Ishikawa (cell line): ENCODE data around the gene RASA1.

Experiments
- CEBPB ChIP-seq: IDR thresholded peaks from 2 replicates; pipeline ENCODE4 v1.6.1; 2012
- CREB1 ChIP-seq: IDR thresholded peaks from 2 replicates; pipeline ENCODE4 v1.6.1; 2012; ENCODE audit warnings: low read depth
- EGR1 ChIP-seq: IDR thresholded peaks from 2 replicates; pipeline ENCODE4 v1.6.1; 2012
- EP300 ChIP-seq: IDR thresholded peaks from 2 replicates; pipeline ENCODE4 v1.6.1; 2012; ENCODE audit warnings: borderline replicate concordance
- FOXM1 ChIP-seq: IDR thresholded peaks from 2 replicates; pipeline ENCODE4 v1.6.1; 2012; ENCODE audit warnings: low read depth, borderline replicate concordance
- NFIC ChIP-seq: IDR thresholded peaks from 2 replicates; pipeline ENCODE4 v1.6.1; 2012
- TAF1 ChIP-seq: IDR thresholded peaks from 2 replicates; pipeline ENCODE4 v1.6.1; 2012; ENCODE audit warnings: low read depth, mild to moderate bottlenecking
- TEAD4 ChIP-seq: IDR thresholded peaks from 2 replicates; pipeline ENCODE4 v1.6.1; 2012
- YY1 ChIP-seq: IDR thresholded peaks from 2 replicates; pipeline ENCODE4 v1.6.1; 2012; ENCODE audit warnings: low read depth
- ZBTB7A ChIP-seq: IDR thresholded peaks from 2 replicates; pipeline ENCODE4 v1.6.1; 2012; ENCODE audit warnings: low read depth
- TF ChIP-seq, protein P1 (sequence below): IDR thresholded peaks from 2 replicates; pipeline ENCODE4 v1.6.1; 2012
- TF ChIP-seq, protein P2 (sequence below): IDR thresholded peaks from 2 replicates; pipeline ENCODE4 v1.6.1; 2012; ENCODE audit warnings: low read depth, mild to moderate bottlenecking

DNA sequence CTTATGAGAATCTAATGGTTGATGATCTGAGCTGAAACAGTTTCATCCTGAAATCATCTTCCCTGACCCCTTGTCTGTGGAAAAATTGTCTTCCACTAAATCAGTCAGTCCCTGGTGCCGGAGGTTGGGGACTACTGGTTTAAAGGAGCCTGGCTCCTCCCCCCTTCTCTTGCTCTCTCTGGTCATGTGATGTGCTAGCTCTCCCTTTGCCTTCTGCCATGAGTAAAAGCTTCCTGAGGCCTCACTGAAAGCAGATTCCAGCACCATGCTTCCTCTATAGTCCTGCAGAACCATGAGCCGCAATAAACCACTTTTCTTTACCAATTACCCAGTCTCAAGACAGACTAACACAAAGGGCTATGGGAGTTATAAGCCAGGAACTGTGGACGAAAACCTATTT, 54.7 kb downstream of the RASA1 start:
- TF ChIP-seq TAF1 (no peak), EGR1 (no peak), EP300 (no peak), CEBPB (no peak), YY1 (no peak), TEAD4 (no peak), ZBTB7A (no peak), CREB1 (no peak), NFIC (no peak), FOXM1 (no peak)
- TF ChIP-seq, protein P1, sequence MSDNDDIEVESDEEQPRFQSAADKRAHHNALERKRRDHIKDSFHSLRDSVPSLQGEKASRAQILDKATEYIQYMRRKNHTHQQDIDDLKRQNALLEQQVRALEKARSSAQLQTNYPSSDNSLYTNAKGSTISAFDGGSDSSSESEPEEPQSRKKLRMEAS, result no peak
- TF ChIP-seq, protein P2, sequence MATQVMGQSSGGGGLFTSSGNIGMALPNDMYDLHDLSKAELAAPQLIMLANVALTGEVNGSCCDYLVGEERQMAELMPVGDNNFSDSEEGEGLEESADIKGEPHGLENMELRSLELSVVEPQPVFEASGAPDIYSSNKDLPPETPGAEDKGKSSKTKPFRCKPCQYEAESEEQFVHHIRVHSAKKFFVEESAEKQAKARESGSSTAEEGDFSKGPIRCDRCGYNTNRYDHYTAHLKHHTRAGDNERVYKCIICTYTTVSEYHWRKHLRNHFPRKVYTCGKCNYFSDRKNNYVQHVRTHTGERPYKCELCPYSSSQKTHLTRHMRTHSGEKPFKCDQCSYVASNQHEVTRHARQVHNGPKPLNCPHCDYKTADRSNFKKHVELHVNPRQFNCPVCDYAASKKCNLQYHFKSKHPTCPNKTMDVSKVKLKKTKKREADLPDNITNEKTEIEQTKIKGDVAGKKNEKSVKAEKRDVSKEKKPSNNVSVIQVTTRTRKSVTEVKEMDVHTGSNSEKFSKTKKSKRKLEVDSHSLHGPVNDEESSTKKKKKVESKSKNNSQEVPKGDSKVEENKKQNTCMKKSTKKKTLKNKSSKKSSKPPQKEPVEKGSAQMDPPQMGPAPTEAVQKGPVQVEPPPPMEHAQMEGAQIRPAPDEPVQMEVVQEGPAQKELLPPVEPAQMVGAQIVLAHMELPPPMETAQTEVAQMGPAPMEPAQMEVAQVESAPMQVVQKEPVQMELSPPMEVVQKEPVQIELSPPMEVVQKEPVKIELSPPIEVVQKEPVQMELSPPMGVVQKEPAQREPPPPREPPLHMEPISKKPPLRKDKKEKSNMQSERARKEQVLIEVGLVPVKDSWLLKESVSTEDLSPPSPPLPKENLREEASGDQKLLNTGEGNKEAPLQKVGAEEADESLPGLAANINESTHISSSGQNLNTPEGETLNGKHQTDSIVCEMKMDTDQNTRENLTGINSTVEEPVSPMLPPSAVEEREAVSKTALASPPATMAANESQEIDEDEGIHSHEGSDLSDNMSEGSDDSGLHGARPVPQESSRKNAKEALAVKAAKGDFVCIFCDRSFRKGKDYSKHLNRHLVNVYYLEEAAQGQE, result no peak
